Ascending aorta (tissue), 2 donors: ENCODE results near the gene RABGAP1. TPM values are rescaled to one million over a fixed set of nuclear protein-coding genes. Genes with fewer than 3 reads are reported as not detected.

ENCODE experiments used
- DNase-seq, 2 donors: peaks; one replicate each; pipeline ENCODE4 v3.0.0-alpha.2; 2019; ENCODE audit warnings: low spot score in 2 of 2
- H3K27ac ChIP-seq, 2 donors: fragments of 200-600 bp; sonication (generic); one replicate each; pipeline ENCODE4 v1.5.1; 2016 to 2017; ENCODE audit warnings: mild to moderate bottlenecking in 1 of 2
- H3K27me3 ChIP-seq: fragments of 200-600 bp; sonication (generic); one replicate; pipeline ENCODE4 v1.5.1; 2017
- H3K36me3 ChIP-seq, 2 donors: fragments of 200-600 bp; sonication (generic); one replicate each; pipeline ENCODE4 v1.5.1; 2016
- H3K4me1 ChIP-seq, 2 donors: fragments of 200-600 bp; sonication (generic); one replicate each; pipeline ENCODE4 v1.5.1; 2016 to 2017; ENCODE audit warnings: mild to moderate bottlenecking in 1 of 2
- H3K4me3 ChIP-seq, 2 donors: fragments of 200-600 bp; sonication (generic); one replicate each; pipeline ENCODE4 v1.5.1; 2016 to 2017; ENCODE audit warnings: mild to moderate bottlenecking in 1 of 2
- H3K9me3 ChIP-seq, 2 donors: fragments of 200-600 bp; sonication (generic); one replicate each; pipeline ENCODE4 v1.5.1; 2016
- intact Hi-C: fragments of 100-400 bp; cut with DNase I; formaldehyde crosslinking; loops from one replicate; pipeline ENCODE4 v1.15.1; 2023
- total RNA-seq: library from RNA; depleted of rRNA; stranded (reverse); fragments of >200 nt; gene quantifications from one replicate; pipeline ENCODE4 v1.1.0, GENCODE V29; 2016
- TF ChIP-seq, protein P1 (sequence below), 3 experiments: fragments of 200-600 bp in 2 of 3; fragments of 450-650 bp in 1 of 3; sonication (generic) in 2 of 3; IDR thresholded peaks; one replicate each; pipeline ENCODE4 v1.5.1; 2016 to 2019; ENCODE audit warnings: antibody characterized with exemption in 3 of 3, mild to moderate bottlenecking in 1 of 3, moderate library complexity in 1 of 3

RABGAP1 gene
- total RNA-seq, 1 donor from 2014 or later, result 36.5 TPM

GRCh38 chr9:123034881-123035510 lies 94.2 kb downstream of the RABGAP1 start:
- DNase-seq, result no peak
- TF ChIP-seq, protein P1, sequence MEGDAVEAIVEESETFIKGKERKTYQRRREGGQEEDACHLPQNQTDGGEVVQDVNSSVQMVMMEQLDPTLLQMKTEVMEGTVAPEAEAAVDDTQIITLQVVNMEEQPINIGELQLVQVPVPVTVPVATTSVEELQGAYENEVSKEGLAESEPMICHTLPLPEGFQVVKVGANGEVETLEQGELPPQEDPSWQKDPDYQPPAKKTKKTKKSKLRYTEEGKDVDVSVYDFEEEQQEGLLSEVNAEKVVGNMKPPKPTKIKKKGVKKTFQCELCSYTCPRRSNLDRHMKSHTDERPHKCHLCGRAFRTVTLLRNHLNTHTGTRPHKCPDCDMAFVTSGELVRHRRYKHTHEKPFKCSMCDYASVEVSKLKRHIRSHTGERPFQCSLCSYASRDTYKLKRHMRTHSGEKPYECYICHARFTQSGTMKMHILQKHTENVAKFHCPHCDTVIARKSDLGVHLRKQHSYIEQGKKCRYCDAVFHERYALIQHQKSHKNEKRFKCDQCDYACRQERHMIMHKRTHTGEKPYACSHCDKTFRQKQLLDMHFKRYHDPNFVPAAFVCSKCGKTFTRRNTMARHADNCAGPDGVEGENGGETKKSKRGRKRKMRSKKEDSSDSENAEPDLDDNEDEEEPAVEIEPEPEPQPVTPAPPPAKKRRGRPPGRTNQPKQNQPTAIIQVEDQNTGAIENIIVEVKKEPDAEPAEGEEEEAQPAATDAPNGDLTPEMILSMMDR (IDR thresholded peaks at IDR 0.05), result no peak
- Histone ChIP-seq H3K27ac (peak overlapping the region; percentile 82 to 86), H3K36me3 (no peaks in the 10 kb centered on the region), H3K9me3 (no peaks in the 10 kb centered on the region), H3K4me1 (peaks cover 0 to 44% of the 10 kb centered on the region in 2 donors), H3K27me3 (no peaks in the 10 kb centered on the region), H3K4me3 (peak overlapping the region; percentile 40 to 56)
- intact Hi-C loops, result loop anchor here (5.0 kb wide), 1 partner anchor 38 kb away; no protein-coding TSS in a partner anchor

GRCh38 chr9:123035791-123036190 lies 95.0 kb downstream of the RABGAP1 start:
- Histone ChIP-seq H3K4me3 (peak overlapping the region; percentile 13 to 56), H3K4me1 (peaks cover 0 to 51% of the 10 kb centered on the region in 2 donors), H3K27me3 (no peaks in the 10 kb centered on the region), H3K27ac (peak overlapping the region; percentile 82 to 86), H3K36me3 (no peaks in the 10 kb centered on the region), H3K9me3 (no peaks in the 10 kb centered on the region)
- intact Hi-C loops, result no loop called here
- DNase-seq, result no peak
- TF ChIP-seq, protein P1 (IDR thresholded peaks at IDR 0.05), result no peak

DNA sequence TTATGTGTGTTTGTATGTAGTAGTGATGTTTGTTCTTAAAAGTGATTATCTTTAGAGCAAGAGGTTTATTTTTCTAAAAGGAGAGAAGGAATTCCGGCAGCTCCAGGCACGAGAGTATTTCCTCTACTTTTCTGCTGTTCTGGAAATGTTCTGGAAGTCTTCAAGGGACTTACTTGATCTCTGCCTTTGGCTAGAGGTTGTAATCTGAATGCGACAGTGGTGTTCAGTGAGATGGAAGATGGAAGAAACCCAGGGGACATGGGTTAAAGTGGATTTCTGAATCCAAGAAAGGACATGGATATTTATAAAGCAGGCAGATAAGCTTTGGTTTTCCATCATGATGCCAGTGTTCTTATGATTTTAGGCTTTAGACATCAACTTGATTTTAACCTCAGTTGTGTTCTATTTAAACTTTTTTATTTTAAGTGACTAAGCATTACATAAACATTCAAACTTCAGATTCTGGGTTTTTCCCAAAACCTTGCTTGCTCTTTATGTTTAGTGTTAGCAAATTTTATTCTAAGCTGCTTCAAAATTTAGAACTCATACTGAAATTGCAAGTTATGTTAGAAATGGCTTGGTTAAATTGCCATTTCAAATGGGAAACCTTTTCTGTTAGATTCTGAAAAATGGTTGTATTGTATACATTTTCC lies 96.2 kb downstream of the RABGAP1 start:
- intact Hi-C loops, result no loop called here
- H3K4me3 ChIP-seq, result peak overlapping the region in 1 of 2 donors; percentile 56
- TF ChIP-seq, protein P1 (IDR thresholded peaks at IDR 0.05), result no peak
- no peaks in the 10 kb centered on the region for H3K27me3 ChIP-seq
- peak overlapping the region; percentile 82 to 86 for H3K27ac ChIP-seq
- DNase-seq, result no peak
- H3K4me1 ChIP-seq, result peaks cover 0 to 56% of the 10 kb centered on the region in 2 donors
- H3K36me3 ChIP-seq, result no peaks in the 10 kb centered on the region
- H3K9me3 ChIP-seq, result no peaks in the 10 kb centered on the region

DNA sequence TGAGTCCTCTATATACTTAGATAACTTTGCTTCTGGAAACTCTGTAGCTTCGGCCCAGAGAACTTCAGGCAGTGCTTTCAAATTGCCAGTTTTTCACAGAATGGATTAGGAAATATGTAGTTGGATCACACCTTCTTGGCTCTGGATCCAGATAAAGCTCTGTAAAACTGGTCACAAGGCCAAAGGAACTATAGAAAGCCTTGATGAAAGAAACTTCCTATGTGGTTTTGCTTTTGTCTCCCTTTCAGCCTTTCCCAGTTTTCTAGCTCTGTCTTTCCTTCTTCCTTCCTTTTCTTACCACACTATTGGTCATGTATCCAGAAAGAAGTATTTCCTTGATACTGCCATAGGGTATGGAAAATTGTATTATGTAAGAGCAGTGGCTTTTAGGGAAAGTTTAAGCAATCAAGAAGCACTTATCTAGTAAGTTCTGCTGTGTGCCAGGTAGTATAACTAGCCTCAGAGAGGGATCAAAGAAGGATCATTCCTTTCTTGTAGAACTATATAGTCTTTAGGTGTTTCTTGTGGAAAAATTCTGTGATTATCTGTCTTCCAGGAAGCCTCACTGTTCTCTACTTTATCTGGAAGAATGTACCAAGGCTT lies 98.9 kb downstream of the RABGAP1 start:
- Histone ChIP-seq H3K27ac (peak overlapping the region; percentile 75 to 82), H3K36me3 (no peaks in the 10 kb centered on the region), H3K9me3 (no peaks in the 10 kb centered on the region), H3K4me1 (peaks cover 3 to 48% of the 10 kb centered on the region in 2 donors), H3K4me3 (no peak overlapping the region), H3K27me3 (no peaks in the 10 kb centered on the region)
- TF ChIP-seq, protein P1 (IDR thresholded peaks at IDR 0.05), result no peak
- intact Hi-C loops, result loop anchor here (2.0 kb wide), 1 partner anchor 31 kb away; no protein-coding TSS in a partner anchor
- DNase-seq, result no peak

GRCh38 chr9:123040801-123041200 lies 100.0 kb downstream of the RABGAP1 start:
- no peaks in the 10 kb centered on the region for H3K27me3 ChIP-seq
- no peak for DNase-seq
- peaks cover 3 to 50% of the 10 kb centered on the region in 2 donors for H3K4me1 ChIP-seq
- intact Hi-C loops, result loop anchor here (2.0 kb wide), 1 partner anchor 30 kb away; no protein-coding TSS in a partner anchor
- H3K36me3 ChIP-seq, result no peaks in the 10 kb centered on the region
- no peak overlapping the region for H3K4me3 ChIP-seq
- H3K27ac ChIP-seq, result peak overlapping the region; percentile 75 to 82
- no peaks in the 10 kb centered on the region for H3K9me3 ChIP-seq
- TF ChIP-seq, protein P1 (IDR thresholded peaks at IDR 0.05), result no peak
